HEK293 (cell line): ENCODE results near the gene UBE3B.

Experiments used
- CTCF ChIA-PET: fragments of 350-600 bp; formaldehyde crosslinking; extraction: SDS; loops from one replicate; lab custom pipeline; 2021; ENCODE audit warnings: antibody characterized with exemption; lab: Yijun Ruan, JAX
- POLR2A ChIA-PET: fragments of 300-600 bp; formaldehyde crosslinking; extraction: SDS; loops from one replicate; lab custom pipeline; 2020; ENCODE audit warnings: antibody characterized with exemption, inconsistent platforms; lab: Yijun Ruan, JAX
- H3K27ac ChIP-seq: fragments of 200-500 bp; sonication (Bioruptor generic); 2 replicates; pipeline ENCODE4 v1.5.1; 2014; ENCODE audit warnings: low read depth, low read length, control low read depth, inconsistent platforms; ENCODE audit errors: extremely low read depth
- H3K36me3 ChIP-seq, 2 experiments: fragments of 200-500 bp in 1 of 2; sonication (Bioruptor generic) in 1 of 2; 1 replicate in 1 of 2; 2 replicates in 1 of 2; pipeline ENCODE4 v1.5.1; 2014 to 2017; ENCODE audit warnings: inconsistent platforms in 2 of 2, low read length in 2 of 2; ENCODE audit not compliant: control insufficient read depth in 2 of 2, insufficient read depth in 1 of 2
- H3K4me1 ChIP-seq: fragments of 200-500 bp; sonication (Bioruptor generic); 2 replicates; pipeline ENCODE4 v1.5.1; 2014; ENCODE audit warnings: mild to moderate bottlenecking, low read length, inconsistent platforms; ENCODE audit not compliant: control insufficient read depth, insufficient read depth
- H3K4me3 ChIP-seq: 2 replicates; pipeline ENCODE4 v1.5.1; 2011; ENCODE audit warnings: low read depth, mild to moderate bottlenecking, control low read depth, low read length, moderate library complexity
- H3K9me3 ChIP-seq: fragments of 200-500 bp; sonication (Bioruptor generic); 2 replicates; pipeline ENCODE4 v1.5.1; 2014; ENCODE audit warnings: low read depth, low read length, inconsistent platforms; ENCODE audit not compliant: control insufficient read depth, insufficient read depth
- BCL11B ChIP-seq: fragments of 450-650 bp; formaldehyde crosslinking; IDR thresholded peaks from 2 replicates; pipeline ENCODE4 v1.5.1; 2016; ENCODE audit warnings: low read depth, missing biosample characterization, missing genetic modification characterization
- ELK4 ChIP-seq: IDR thresholded peaks from 2 replicates; pipeline ENCODE4 v1.6.1; 2011; ENCODE audit warnings: mild to moderate bottlenecking, low read depth, low read length, borderline replicate concordance
- GLI2 ChIP-seq: fragments of 450-650 bp; formaldehyde crosslinking; IDR thresholded peaks from 2 replicates; pipeline ENCODE4; 2017; ENCODE audit warnings: missing biosample characterization, missing genetic modification characterization, low read depth, borderline replicate concordance
- KLF1 ChIP-seq: fragments of 450-650 bp; formaldehyde crosslinking; IDR thresholded peaks from 2 replicates; pipeline ENCODE4 v1.5.1; 2016; ENCODE audit warnings: missing biosample characterization, missing genetic modification characterization
- MZF1 ChIP-seq: fragments of 450-650 bp; formaldehyde crosslinking; IDR thresholded peaks from 2 replicates; pipeline ENCODE4 v1.5.1; 2017; ENCODE audit warnings: missing biosample characterization, missing genetic modification characterization, borderline replicate concordance
- SALL2 ChIP-seq: fragments of 450-650 bp; formaldehyde crosslinking; IDR thresholded peaks from 2 replicates; pipeline ENCODE4 v1.5.0; 2017; ENCODE audit warnings: missing biosample characterization, mild to moderate bottlenecking, missing genetic modification characterization, borderline replicate concordance
- SETDB1 ChIP-seq: IDR thresholded peaks from one replicate; pipeline ENCODE4 v1.6.1; 2017; ENCODE audit warnings: mild to moderate bottlenecking, low read length, moderate library complexity, mixed read lengths; ENCODE audit not compliant: insufficient read length
- ZIC2 ChIP-seq: fragments of 450-650 bp; formaldehyde crosslinking; IDR thresholded peaks from 2 replicates; pipeline ENCODE4 v1.5.1; 2016; ENCODE audit warnings: missing biosample characterization, missing genetic modification characterization
- ZNF112 ChIP-seq: fragments of 450-650 bp; formaldehyde crosslinking; IDR thresholded peaks from 2 replicates; pipeline ENCODE4 v1.5.0; 2017; ENCODE audit warnings: missing biosample characterization, missing genetic modification characterization
- ZNF121 ChIP-seq: fragments of 450-650 bp; formaldehyde crosslinking; IDR thresholded peaks from 2 replicates; pipeline ENCODE4 v1.5.1; 2016; ENCODE audit warnings: missing biosample characterization, missing genetic modification characterization
- ZNF2 ChIP-seq: fragments of 450-650 bp; formaldehyde crosslinking; IDR thresholded peaks from 2 replicates; pipeline ENCODE4 v1.5.1; 2016; ENCODE audit warnings: missing biosample characterization, missing genetic modification characterization
- ZNF214 ChIP-seq: fragments of 450-650 bp; formaldehyde crosslinking; IDR thresholded peaks from 2 replicates; pipeline ENCODE4 v1.5.1; 2017; ENCODE audit warnings: missing biosample characterization, mild to moderate bottlenecking, missing genetic modification characterization, borderline replicate concordance
- ZNF221 ChIP-seq: fragments of 450-650 bp; formaldehyde crosslinking; IDR thresholded peaks from 2 replicates; pipeline ENCODE4 v1.5.1; 2017; ENCODE audit warnings: missing biosample characterization, missing genetic modification characterization, borderline replicate concordance
- ZNF239 ChIP-seq: fragments of 450-650 bp; formaldehyde crosslinking; IDR thresholded peaks from 2 replicates; pipeline ENCODE4 v1.5.1; 2016; ENCODE audit warnings: missing biosample characterization, missing genetic modification characterization
- ZNF530 ChIP-seq: fragments of 450-650 bp; formaldehyde crosslinking; IDR thresholded peaks from 2 replicates; pipeline ENCODE4 v1.5.1; 2016; ENCODE audit warnings: low read depth, missing biosample characterization, missing genetic modification characterization
- ZNF555 ChIP-seq: fragments of 450-650 bp; formaldehyde crosslinking; conservative IDR thresholded peaks from 2 replicates; pipeline ENCODE4 v1.5.1; 2017; ENCODE audit warnings: missing biosample characterization, mild to moderate bottlenecking, missing genetic modification characterization, inconsistent platforms
- ZNF561 ChIP-seq: fragments of 450-650 bp; IDR thresholded peaks from 2 replicates; pipeline ENCODE4 v1.5.1; 2018; ENCODE audit warnings: missing biosample characterization, missing genetic modification characterization, borderline replicate concordance
- ZNF571 ChIP-seq: fragments of 450-650 bp; formaldehyde crosslinking; IDR thresholded peaks from 2 replicates; pipeline ENCODE4 v1.5.0; 2017; ENCODE audit warnings: missing biosample characterization, missing genetic modification characterization
- ZNF600 ChIP-seq: fragments of 450-650 bp; formaldehyde crosslinking; IDR thresholded peaks from 2 replicates; pipeline ENCODE4 v1.5.1; 2016; ENCODE audit warnings: missing biosample characterization, missing genetic modification characterization
- ZNF621 ChIP-seq: fragments of 450-650 bp; formaldehyde crosslinking; IDR thresholded peaks from 2 replicates; pipeline ENCODE4 v1.5.1; 2017; ENCODE audit warnings: missing biosample characterization, missing genetic modification characterization
- ZNF777 ChIP-seq: fragments of 450-650 bp; formaldehyde crosslinking; IDR thresholded peaks from 2 replicates; pipeline ENCODE4 v1.5.1; 2017; ENCODE audit warnings: missing biosample characterization, missing genetic modification characterization, borderline replicate concordance
- ZNF837 ChIP-seq: fragments of 450-650 bp; formaldehyde crosslinking; IDR thresholded peaks from 2 replicates; pipeline ENCODE4 v1.5.1; 2016; ENCODE audit warnings: missing biosample characterization, missing genetic modification characterization
- TF ChIP-seq, protein P1 (sequence below): fragments of 450-650 bp; formaldehyde crosslinking; IDR thresholded peaks from 2 replicates; pipeline ENCODE4 v1.5.1; 2016; ENCODE audit warnings: missing biosample characterization, missing genetic modification characterization
- TF ChIP-seq, protein P2 (sequence below): fragments of 450-650 bp; formaldehyde crosslinking; IDR thresholded peaks from 2 replicates; pipeline ENCODE4 v1.5.1; 2016; ENCODE audit warnings: missing biosample characterization, missing genetic modification characterization

The UBE3B gene

DNA sequence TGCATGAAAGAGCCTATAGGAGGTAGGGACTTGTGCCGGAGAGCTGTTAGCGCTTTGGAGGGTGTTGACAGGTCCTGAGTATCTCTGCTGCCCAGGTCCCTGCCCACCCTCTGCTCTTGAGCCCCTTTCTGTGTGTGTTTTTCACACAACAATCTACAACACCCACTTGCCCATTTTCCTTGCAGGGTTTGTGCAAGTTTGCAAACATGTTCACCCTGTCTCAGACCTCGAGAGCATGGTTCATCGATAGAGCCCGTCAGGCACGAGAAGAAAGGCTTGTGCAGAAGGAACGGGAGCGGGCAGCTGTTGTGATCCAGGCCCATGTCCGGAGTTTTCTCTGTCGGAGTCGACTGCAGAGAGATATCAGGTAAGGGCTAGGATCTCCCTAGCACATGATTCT, 5.9 kb downstream of the UBE3B start (continued):
- TF ChIP-seq ZNF561 (no peak), BCL11B (tag by site-specific recombination) (no peak), ELK4 (no peak), ZNF2 (tag by site-specific recombination) (no peak)
- TF ChIP-seq, all 188 proteins: peak for 0

DNA sequence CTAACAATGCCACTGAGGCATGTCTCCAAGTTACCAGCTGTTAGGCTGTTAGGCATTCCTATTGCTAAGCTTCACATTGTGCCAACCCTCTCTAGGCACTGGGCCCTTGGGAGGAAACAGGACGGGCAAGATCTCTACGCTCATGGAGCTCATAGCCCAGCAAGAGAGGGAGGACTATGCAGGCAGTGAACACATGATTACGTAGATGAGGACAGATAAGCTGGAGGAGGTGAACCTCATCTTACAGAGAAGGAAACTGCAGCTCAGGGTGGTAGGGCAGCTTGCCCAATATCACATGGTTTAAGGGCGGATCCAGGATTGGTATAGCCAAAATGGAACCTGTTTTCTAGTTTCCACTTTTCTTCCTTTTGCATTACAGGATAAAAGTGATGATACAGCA, 7.8 kb downstream of the UBE3B start:
- TF ChIP-seq ZNF621 (tag by site-specific recombination), result no peak
- TF ChIP-seq, protein P1, sequence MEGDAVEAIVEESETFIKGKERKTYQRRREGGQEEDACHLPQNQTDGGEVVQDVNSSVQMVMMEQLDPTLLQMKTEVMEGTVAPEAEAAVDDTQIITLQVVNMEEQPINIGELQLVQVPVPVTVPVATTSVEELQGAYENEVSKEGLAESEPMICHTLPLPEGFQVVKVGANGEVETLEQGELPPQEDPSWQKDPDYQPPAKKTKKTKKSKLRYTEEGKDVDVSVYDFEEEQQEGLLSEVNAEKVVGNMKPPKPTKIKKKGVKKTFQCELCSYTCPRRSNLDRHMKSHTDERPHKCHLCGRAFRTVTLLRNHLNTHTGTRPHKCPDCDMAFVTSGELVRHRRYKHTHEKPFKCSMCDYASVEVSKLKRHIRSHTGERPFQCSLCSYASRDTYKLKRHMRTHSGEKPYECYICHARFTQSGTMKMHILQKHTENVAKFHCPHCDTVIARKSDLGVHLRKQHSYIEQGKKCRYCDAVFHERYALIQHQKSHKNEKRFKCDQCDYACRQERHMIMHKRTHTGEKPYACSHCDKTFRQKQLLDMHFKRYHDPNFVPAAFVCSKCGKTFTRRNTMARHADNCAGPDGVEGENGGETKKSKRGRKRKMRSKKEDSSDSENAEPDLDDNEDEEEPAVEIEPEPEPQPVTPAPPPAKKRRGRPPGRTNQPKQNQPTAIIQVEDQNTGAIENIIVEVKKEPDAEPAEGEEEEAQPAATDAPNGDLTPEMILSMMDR (tag by site-specific recombination), result no peak
- no peak for TF ChIP-seq ZNF837
- no peak for TF ChIP-seq ZNF239 (tag by site-specific recombination)
- TF ChIP-seq, protein P2, sequence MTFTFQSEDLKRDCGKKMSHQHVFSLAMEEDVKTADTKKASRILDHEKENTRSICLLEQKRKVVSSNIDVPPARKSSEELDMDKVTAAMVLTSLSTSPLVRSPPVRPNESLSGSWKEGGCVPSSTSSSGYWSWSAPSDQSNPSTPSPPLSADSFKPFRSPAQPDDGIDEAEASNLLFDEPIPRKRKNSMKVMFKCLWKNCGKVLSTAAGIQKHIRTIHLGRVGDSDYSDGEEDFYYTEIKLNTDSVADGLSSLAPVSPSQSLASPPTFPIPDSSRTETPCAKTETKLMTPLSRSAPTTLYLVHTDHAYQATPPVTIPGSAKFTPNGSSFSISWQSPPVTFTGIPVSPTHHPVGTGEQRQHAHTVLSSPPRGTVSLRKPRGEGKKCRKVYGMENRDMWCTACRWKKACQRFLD, result no peak
- TF ChIP-seq ZNF214 (tag by site-specific recombination), result no peak
- TF ChIP-seq GLI2 (tag by site-specific recombination), result no peak
- no peak for TF ChIP-seq ZNF530 (tag by site-specific recombination)
- no peak for TF ChIP-seq ZNF221 (tag by site-specific recombination)
- no peak for TF ChIP-seq SETDB1
- TF ChIP-seq ZNF571 (tag by site-specific recombination), result no peak
- no peak for TF ChIP-seq ZNF555 (tag by site-specific recombination)
- TF ChIP-seq KLF1 (tag by site-specific recombination), result no peak
- TF ChIP-seq ZNF600 (tag by site-specific recombination), result no peak
- no peak for TF ChIP-seq ZNF121 (tag by site-specific recombination)
- no peak for TF ChIP-seq ZIC2 (tag by site-specific recombination)
- no peak for TF ChIP-seq ZNF777 (tag by site-specific recombination)
- no peak for TF ChIP-seq SALL2 (tag by site-specific recombination)
- TF ChIP-seq MZF1 (tag by site-specific recombination), result no peak
- TF ChIP-seq ZNF112 (tag by site-specific recombination), result no peak
- H3K4me1 ChIP-seq, result no peaks in the 10 kb centered on the region
- ChIA-PET CTCF (interaction anchor here (1.1 to 1.3 kb wide), 2 partner anchors 9 to 52 kb away, joined by 3 to 4 read pairs; no protein-coding TSS in a partner anchor), POLR2A (no interaction called here)
- H3K4me3 ChIP-seq, result no peak overlapping the region
- H3K9me3 ChIP-seq, result no peaks in the 10 kb centered on the region
- peaks cover 39 to 75% of the 10 kb centered on the region in 2 experiments for H3K36me3 ChIP-seq
- no peak overlapping the region for H3K27ac ChIP-seq
